ENCODE measurements around the gene HHIPL1.

- TF ChIP-seq POLR2A (IDR thresholded peaks at IDR 0.05) = no peak
- TF ChIP-seq, protein P1, sequence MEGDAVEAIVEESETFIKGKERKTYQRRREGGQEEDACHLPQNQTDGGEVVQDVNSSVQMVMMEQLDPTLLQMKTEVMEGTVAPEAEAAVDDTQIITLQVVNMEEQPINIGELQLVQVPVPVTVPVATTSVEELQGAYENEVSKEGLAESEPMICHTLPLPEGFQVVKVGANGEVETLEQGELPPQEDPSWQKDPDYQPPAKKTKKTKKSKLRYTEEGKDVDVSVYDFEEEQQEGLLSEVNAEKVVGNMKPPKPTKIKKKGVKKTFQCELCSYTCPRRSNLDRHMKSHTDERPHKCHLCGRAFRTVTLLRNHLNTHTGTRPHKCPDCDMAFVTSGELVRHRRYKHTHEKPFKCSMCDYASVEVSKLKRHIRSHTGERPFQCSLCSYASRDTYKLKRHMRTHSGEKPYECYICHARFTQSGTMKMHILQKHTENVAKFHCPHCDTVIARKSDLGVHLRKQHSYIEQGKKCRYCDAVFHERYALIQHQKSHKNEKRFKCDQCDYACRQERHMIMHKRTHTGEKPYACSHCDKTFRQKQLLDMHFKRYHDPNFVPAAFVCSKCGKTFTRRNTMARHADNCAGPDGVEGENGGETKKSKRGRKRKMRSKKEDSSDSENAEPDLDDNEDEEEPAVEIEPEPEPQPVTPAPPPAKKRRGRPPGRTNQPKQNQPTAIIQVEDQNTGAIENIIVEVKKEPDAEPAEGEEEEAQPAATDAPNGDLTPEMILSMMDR (IDR thresholded peaks at IDR 0.05) = no peak
Measured at GRCh38 chr14:99728231-99728920, 83.4 kb downstream of the HHIPL1 start.
